ENCODE results near the gene FANCI.

Gene FANCI

GRCh38 chr15:89356634-89357298 is 113.0 kb downstream of the FANCI start:
- TF ChIP-seq, protein P1, sequence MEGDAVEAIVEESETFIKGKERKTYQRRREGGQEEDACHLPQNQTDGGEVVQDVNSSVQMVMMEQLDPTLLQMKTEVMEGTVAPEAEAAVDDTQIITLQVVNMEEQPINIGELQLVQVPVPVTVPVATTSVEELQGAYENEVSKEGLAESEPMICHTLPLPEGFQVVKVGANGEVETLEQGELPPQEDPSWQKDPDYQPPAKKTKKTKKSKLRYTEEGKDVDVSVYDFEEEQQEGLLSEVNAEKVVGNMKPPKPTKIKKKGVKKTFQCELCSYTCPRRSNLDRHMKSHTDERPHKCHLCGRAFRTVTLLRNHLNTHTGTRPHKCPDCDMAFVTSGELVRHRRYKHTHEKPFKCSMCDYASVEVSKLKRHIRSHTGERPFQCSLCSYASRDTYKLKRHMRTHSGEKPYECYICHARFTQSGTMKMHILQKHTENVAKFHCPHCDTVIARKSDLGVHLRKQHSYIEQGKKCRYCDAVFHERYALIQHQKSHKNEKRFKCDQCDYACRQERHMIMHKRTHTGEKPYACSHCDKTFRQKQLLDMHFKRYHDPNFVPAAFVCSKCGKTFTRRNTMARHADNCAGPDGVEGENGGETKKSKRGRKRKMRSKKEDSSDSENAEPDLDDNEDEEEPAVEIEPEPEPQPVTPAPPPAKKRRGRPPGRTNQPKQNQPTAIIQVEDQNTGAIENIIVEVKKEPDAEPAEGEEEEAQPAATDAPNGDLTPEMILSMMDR (IDR thresholded peaks at IDR 0.05; ENCODE audit: low read depth, low read length, missing control alignments): peak; percentile 28
- no peak for DNase-seq (ENCODE audit: extremely low read depth, low read depth)
- no peak overlapping the region for H3K4me3 ChIP-seq (replicated peaks; ENCODE audit: low read depth, low read length)

DNA sequence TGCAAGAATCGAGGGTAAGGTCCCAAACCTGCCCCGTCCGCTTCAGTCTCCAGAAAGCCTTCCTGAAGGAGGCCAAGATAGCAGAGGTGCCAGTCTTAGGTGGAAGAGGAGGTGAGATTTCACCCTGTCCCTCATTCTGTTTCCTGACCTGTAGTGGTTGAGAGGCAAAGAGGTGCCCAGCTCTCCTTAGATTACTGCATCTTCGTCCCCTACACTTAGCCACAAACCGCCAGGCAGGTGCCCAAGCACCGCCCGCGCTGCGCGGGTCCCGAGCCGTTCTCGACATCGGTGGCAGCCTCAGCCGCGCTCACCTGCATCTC is 114.6 kb downstream of the FANCI start:
- H3K4me3 ChIP-seq (replicated peaks; ENCODE audit: low read depth, low read length): peak overlapping the region; percentile 12
- DNase-seq (ENCODE audit: extremely low read depth, low read depth): no peak
- TF ChIP-seq, protein P1 (IDR thresholded peaks at IDR 0.05; ENCODE audit: low read depth, low read length, missing control alignments): no peak

DNA sequence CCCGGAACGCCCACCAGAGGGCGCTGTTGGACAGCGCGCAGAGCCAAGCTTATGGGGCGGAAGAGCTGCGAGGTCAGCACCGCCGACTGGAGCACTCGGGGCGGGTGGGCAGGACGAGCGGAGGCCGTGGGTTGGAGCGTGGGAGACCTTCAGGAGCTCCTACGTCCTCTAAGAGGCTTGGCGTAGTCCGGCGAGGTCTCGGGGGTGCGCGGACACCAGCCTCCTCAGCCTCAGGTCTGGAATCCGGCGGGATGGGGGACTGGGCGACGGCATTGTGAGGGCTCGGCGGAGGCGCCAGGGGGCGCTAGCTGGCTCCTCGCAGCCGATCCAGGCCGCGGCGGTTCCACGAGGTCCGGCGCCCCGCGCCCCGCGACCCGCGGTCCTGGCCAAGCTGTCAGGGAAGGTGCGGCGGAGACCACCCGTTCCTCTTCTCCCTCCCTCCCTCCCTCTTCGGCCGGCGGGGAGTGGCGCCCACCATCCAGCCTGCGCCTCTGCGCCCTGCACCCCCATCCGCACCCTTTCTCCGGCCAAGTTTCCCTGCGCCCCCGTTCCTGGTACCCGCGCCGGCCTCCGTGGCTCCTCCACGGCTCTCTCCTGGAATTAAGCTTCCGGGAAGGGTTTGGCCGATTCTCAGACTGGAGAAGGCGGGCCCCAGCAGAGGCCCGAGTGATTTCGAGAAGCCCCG is 115.1 kb downstream of the FANCI start:
- DNase-seq (ENCODE audit: extremely low read depth, low read depth): no peak
- TF ChIP-seq, protein P1 (IDR thresholded peaks at IDR 0.05; ENCODE audit: low read depth, low read length, missing control alignments): peak; percentile 80
- peak overlapping the region; percentile 12 for H3K4me3 ChIP-seq (replicated peaks; ENCODE audit: low read depth, low read length)

DNA sequence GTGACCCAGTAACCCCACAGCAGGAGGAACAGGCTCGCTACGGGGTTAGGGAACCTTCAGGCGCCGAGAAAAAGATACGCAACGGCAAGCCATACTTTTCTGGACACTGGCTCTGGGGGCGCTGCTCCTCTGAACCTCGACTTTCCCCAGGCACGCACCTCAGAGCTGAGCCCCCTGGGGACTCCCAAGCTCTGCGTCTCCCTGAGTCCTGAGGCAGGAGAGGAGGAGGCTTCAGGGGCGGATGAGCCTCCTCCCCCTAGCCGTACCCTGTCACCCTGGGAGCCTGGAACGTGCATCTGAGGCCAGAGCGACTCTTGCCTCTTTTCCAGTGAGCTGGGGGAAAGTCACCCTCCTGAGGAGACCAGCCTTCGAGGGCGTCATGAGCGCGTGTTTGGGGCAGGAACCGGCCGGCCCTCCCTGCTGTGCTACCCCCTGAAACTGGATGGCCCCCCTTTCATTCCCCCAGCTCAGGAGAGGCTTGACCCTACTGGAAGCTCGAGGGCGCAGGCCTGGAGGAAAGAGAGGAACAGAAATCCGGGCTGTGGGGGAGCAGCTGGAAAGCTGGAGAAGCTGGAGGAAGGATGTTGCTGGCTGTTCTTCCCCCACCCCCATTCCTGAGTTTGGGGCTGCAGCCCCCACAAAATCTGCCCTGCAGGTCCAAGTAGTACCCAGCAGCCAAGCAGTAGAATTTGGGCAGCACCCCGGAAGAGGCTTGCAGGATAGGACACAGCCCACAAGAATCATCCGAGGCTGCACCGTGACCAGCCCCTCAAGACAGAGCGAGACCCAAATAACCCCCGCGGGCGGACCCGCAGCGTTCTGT is 115.9 kb downstream of the FANCI start:
- H3K4me3 ChIP-seq (replicated peaks; ENCODE audit: low read depth, low read length): no peak overlapping the region
- TF ChIP-seq, protein P1 (IDR thresholded peaks at IDR 0.05; ENCODE audit: low read depth, low read length, missing control alignments): no peak
- DNase-seq (ENCODE audit: extremely low read depth, low read depth): no peak

DNA sequence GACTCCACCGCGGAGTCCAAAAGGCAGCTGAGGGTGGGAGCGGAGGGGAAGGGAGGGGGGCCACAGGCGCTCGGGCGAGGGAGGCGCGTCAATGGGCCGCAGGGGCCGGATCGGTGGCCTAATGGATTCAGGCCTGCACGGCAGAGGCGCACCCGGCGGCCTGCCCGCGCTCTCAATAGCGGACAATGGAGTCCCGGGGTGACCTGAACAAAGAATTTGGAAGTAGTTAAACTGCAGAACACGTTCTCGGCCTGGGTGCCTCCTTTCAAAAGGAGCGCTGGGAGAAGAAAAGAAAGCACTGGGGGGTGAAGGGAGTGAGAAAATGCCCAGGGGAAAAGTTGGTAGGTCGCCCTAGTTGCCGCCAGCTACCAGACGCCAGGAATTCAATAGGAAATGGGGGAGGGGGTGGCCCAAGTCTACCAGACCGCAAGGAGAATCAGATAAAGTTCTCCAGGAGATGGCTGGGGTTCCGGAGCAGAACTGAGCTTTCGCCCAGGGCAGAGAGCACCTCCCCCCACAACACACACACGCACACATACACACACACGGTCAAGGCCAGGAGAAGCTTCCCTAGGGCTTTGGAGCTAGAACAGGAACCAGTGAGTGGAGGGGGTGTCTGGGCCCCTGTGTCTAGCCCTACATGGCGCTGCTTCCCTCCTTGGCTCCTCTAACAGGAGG is 116.7 kb downstream of the FANCI start:
- no peak for DNase-seq (ENCODE audit: extremely low read depth, low read depth)
- no peak overlapping the region for H3K4me3 ChIP-seq (replicated peaks; ENCODE audit: low read depth, low read length)
- TF ChIP-seq, protein P1 (IDR thresholded peaks at IDR 0.05; ENCODE audit: low read depth, low read length, missing control alignments): no peak

GRCh38 chr15:89361451-89362202 is 117.8 kb downstream of the FANCI start:
- DNase-seq (ENCODE audit: extremely low read depth, low read depth): peak; percentile 6
- no peak overlapping the region for H3K4me3 ChIP-seq (replicated peaks; ENCODE audit: low read depth, low read length)
- TF ChIP-seq, protein P1 (IDR thresholded peaks at IDR 0.05; ENCODE audit: low read depth, low read length, missing control alignments): no peak

Data from HFF-Myc (cell line).